AG08395 (cell line): ENCODE results near the gene SERTAD3.

Source experiments
- DNase-seq: peaks from one replicate; pipeline ENCODE4 v3.0.0; 2012; ENCODE audit warnings: mixed read lengths, low spot score

The SERTAD3 gene

GRCh38 chr19:40424637-40425449 lies 19.3 kb downstream of the SERTAD3 start:
- no peak for DNase-seq

GRCh38 chr19:40423938-40424337 lies 20.2 kb downstream of the SERTAD3 start:
- no peak for DNase-seq

- DNase-seq, result no peak
Observed at GRCh38 chr19:40422748-40423566, 21.2 kb downstream of the SERTAD3 start.

GRCh38 chr19:40421993-40422747 lies 22.0 kb downstream of the SERTAD3 start:
- DNase-seq, result no peak

DNA sequence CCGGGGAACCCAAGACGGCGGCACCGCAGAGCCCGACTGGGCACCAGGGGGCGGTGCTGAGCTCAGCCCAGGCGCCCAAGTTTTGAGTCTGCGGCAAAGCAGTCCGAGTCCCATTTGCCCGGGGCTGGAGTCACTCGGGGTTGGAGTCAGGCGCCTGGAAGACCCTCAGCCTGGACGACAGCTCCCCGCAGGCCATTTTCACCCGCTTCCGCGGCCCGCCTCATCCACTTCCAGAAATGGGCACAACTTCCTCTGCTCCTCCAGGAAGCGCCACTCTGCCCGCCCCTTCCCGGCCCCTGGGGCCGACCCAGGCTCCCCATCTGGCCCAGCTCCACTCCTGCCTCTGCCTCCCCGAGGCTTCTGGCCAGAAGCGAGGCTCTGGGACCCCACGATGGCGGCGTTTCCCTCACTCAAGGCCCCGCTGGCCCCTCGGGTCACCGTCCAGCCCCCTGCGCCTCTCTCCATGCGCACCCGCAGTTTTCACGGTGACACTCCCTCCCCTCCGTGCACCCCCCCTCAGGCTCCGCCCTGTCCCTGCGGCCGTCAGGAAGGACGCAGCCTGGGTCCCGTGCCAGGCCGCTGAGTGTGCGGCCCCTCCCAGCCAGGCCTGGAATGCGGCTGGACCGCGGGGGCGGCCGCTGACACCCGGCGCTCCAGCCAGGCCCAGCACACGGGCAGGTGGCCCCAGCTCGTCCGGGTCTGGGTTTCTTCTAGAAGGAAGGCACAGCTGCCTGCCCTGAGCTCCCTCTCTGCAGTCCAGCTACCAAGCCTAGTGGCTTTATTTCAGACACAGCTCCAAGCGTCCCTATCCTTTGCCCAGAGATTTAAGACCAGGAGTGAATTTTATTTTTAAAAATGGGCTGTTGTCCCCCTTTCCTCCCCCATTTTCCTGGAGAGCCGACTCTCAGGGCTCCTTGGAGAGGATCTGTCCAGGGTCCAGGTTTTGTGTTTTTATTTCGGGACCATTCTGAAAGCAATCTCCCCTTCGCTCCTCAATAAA lies 23.1 kb downstream of the SERTAD3 start:
- peak; percentile 95 for DNase-seq

DNA sequence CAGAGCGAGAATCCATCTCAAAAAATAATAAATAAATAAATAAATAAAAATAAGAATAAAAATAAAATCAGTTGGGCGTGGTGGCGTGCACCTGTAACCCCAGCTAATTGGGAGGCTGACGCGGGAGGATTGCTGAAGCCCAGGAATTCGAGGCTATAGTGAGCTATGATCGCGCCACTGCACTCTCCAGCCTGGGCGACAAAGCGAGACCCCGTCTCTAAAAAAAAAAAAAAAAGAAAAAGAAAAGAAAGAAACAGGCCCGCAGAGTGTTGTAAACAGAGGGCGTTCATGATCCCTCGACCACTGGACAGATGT lies 23.7 kb downstream of the SERTAD3 start:
- no peak for DNase-seq

GRCh38 chr19:40419780-40420179 lies 24.4 kb downstream of the SERTAD3 start:
- DNase-seq, result no peak

GRCh38 chr19:40419066-40419612 lies 25.0 kb downstream of the SERTAD3 start:
- DNase-seq, result no peak

- no peak for DNase-seq
Observed at GRCh38 chr19:40418040-40418439, 26.1 kb downstream of the SERTAD3 start.

- no peak for DNase-seq
Observed at GRCh38 chr19:40417643-40417981, 26.5 kb downstream of the SERTAD3 start.

DNA sequence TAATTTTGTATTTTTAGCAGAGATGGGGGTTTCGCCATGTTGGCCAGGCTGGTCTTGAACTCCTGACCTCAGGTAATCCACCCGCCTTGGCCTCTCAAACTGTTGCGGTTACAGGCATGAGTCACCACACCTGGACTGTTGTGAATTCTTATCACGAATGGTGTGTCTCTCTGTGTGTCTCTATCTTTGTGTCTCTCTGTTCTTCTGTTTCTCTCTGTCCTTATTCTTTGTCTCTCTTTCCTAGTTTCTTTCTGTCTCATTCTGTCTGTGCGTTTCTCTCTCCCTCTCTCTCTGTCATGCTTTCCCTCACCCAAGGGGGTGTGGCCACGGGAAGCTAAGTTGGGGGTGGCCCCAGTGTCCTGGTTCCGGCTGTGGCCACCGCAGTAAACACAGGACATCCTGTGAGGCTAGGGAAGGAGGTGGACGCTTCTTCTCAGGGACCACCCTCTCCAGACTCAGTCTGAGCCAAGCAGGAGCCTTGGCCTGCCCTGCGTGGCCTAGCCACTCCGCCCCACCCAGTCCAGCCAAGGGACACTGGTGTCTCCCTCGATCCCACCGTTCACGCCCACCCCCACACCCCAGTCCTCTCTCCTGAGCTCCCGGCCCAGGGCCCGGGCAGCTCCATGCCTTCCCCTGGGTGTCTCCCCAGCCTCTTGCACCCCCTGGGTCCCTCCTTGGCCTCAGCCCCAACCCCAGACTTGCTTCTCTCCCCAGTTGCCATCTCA lies 27.1 kb downstream of the SERTAD3 start:
- DNase-seq, result peak; percentile 38

GRCh38 chr19:40415768-40416167 lies 28.4 kb downstream of the SERTAD3 start:
- DNase-seq, result no peak

- no peak for DNase-seq
Observed at GRCh38 chr19:40414542-40415535, 29.3 kb downstream of the SERTAD3 start.

GRCh38 chr19:40413291-40413845 lies 30.8 kb downstream of the SERTAD3 start, which contains the start of gene PRX:
Gene PRX (minus strand): TSS chr19:40413378. CDS start chr19:40407932, 5,446 bp downstream.
- no peak for DNase-seq

DNA sequence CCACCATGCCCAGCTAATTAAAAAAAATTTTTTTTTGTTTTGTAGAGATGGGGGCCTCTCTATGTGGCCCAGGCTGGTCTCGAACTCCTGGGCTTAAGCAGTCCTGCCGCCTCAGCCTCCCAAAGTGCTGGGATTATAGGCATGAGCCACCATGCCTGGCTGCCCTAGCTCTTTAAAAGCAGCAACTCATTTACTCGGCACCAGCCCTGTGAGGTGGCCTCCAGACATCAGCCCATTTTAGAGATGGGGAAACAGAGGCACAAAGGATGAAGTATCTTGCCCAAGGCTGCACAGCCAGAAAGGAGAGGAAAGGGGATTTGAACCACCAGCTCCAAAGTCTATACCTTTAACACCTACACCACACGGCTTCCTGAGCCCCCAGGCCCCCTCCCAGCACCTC lies 31.3 kb downstream of the SERTAD3 start:
- DNase-seq, result no peak

- DNase-seq, result no peak
Observed at GRCh38 chr19:40411958-40412499, 32.1 kb downstream of the SERTAD3 start.

DNA sequence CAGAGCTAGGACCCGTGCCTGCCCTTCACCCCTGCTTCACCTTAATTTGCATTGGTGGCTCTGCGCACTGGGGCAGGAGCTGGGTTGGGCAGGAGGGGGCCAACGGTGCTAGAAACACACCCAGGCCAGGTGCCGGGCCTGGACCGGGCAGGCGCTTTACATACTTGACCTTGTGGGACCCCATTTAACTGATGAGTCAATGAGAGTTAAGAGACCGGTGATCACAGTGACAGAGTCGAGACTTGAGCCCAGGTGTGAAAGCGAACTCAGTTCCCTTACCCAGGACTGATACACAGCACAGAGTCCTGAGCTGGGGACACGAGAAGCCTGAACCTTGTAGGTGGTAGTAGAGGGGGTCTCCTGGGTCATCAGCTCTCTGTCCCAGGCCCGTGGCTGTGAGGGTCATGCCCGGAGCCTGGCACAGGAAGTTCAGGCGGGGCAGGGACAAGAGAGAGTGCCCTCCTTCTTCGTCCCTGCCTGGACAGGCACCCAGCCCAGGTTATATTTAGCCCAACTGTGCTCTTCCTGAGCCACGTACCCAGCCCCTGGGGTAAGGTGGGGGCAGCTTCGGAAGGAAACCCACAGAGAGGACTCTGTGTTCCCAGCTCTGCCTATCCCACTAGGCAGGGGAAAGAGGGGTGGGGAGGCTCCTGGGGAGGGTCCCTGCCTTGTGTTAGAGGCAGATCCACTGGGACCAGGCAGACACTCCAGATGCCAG lies 32.9 kb downstream of the SERTAD3 start:
- DNase-seq, result no peak

DNA sequence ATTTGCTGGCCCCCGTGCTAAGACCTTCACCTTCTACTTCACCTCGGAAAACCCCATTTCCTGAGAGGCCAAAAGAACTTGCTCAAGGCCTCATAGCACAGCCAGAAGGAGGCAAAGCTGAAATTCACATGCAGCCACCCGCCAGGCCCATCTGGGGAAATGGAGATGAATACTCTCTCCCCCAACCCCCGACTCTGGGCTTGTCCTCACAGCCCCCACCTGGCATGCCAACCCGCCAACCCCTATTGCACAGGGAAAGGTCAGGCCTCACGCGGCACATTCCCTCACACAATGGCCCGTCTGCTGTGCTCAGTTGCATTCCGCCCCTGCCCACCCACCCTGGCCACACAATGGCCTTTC lies 34.1 kb downstream of the SERTAD3 start:
- no peak for DNase-seq
